Esophagus (tissue), 2 donors: ENCODE data around the gene TADA2B. TPM values are rescaled to one million over a fixed set of nuclear protein-coding genes. Genes with fewer than 3 reads are reported as not detected.

Experiments used
- H3K27ac ChIP-seq, 2 donors: one replicate each; pipeline ENCODE4 v1.5.1; 2013; ENCODE audit warnings: low read depth in 2 of 2, mild to moderate bottlenecking in 2 of 2, inconsistent platforms in 1 of 2, low read length in 1 of 2, moderate library complexity in 1 of 2
- H3K27me3 ChIP-seq, 2 donors: one replicate each; pipeline ENCODE4 v1.6.1; 2013; ENCODE audit warnings: low read length in 2 of 2, control low read depth in 1 of 2, mild to moderate bottlenecking in 1 of 2; ENCODE audit not compliant: insufficient read depth in 2 of 2, control insufficient read depth in 1 of 2
- H3K36me3 ChIP-seq, 2 donors: one replicate each; pipeline ENCODE4 v1.6.1; 2013; ENCODE audit warnings: low read length in 1 of 2; ENCODE audit not compliant: control insufficient read depth in 2 of 2, insufficient read depth in 2 of 2
- H3K4me1 ChIP-seq, 2 donors: one replicate each; pipeline ENCODE4 v1.6.1; 2013; ENCODE audit warnings: low read length in 1 of 2; ENCODE audit not compliant: control insufficient read depth in 2 of 2, insufficient read depth in 2 of 2
- H3K4me3 ChIP-seq, 2 donors: one replicate each; pipeline ENCODE4 v1.5.1; 2013; ENCODE audit warnings: low read length in 2 of 2, mild to moderate bottlenecking in 2 of 2, low read depth in 1 of 2, moderate library complexity in 1 of 2
- H3K9me3 ChIP-seq, 2 donors: one replicate each; pipeline ENCODE4 v1.6.1; 2013; ENCODE audit warnings: mild to moderate bottlenecking in 2 of 2, low read depth in 1 of 2, low read length in 1 of 2, moderate library complexity in 1 of 2; ENCODE audit not compliant: control insufficient read depth in 2 of 2, insufficient read depth in 1 of 2
- WGBS, 2 donors: extraction: QIAGEN DNeasy Blood & Tissue Kit; methylation state at CpG; one replicate each; pipeline ENCODE4 v1.1.7; 2013; 5-methylcytosine and 5-hydroxymethylcytosine counted together
- polyA plus RNA-seq, 2 donors: library from polyadenylated mRNA; stranded (reverse); fragments of 200-250 nt; gene quantifications; one replicate each; pipeline ENCODE4 v1.2.3, GENCODE V29; 2013
- donor health status: healthy with polysubstance abuse.
- donor health status: Bipolar disorder and iron deficiency.

TADA2B gene
- polyA plus RNA-seq, 2 donors = 8.4 to 8.5 TPM

DNA sequence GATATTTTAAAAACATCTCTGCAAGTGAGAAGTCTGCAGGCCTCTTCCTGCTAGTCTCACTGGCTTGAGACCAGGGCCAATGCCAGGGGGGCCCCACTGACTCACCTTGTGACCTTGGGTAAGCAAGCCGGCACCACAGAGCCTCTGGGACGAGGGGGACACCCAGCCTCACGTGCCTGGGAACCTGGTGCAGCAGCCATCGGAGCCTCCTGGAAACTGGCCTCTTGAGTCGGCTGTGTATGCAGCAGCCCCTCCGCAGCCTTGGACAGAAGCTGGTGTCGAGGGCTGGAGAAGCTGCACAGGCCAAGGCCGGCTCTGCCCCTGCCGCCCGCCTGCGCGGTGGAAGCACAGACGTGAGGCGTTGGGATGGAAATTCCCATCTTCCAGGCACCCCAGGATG lies 8.7 kb downstream of the TADA2B start:
- H3K4me1 ChIP-seq = peaks cover 2 to 10% of the 10 kb centered on the region in 2 donors
- H3K4me3 ChIP-seq = no peak overlapping the region
- 89 to 95% methylated on average over 14 of the region's 14 CpGs for WGBS, 2 donors
- H3K9me3 ChIP-seq = no peaks in the 10 kb centered on the region
- no peaks in the 10 kb centered on the region for H3K27me3 ChIP-seq
- no peak overlapping the region for H3K27ac ChIP-seq
- H3K36me3 ChIP-seq = peaks cover 14 to 33% of the 10 kb centered on the region in 2 donors

DNA sequence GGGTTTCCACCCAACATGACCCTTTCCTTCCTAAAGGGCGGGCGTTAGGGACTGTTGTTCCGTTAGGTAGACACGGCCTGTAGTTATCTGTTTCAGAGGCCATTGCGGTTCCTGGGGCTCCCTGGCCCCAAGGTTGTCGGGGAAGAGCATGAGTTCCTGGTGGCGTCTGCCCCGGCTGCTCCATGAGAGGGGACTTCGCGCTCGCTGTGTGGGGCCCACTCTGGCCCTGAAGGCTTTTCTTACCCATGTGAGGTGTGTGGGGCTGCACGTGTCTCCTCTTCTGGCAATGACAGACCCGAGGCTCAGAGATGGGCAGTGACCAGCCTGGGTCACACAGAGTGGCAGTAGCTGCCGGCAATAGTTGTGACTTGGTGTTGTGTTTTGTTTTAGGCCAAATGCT lies 9.1 kb downstream of the TADA2B start:
- Histone ChIP-seq H3K36me3 (peaks cover 14 to 33% of the 10 kb centered on the region in 2 donors), H3K27ac (no peak overlapping the region)
- 87 to 90% methylated on average over 14 of the region's 14 CpGs for WGBS, 2 donors

DNA sequence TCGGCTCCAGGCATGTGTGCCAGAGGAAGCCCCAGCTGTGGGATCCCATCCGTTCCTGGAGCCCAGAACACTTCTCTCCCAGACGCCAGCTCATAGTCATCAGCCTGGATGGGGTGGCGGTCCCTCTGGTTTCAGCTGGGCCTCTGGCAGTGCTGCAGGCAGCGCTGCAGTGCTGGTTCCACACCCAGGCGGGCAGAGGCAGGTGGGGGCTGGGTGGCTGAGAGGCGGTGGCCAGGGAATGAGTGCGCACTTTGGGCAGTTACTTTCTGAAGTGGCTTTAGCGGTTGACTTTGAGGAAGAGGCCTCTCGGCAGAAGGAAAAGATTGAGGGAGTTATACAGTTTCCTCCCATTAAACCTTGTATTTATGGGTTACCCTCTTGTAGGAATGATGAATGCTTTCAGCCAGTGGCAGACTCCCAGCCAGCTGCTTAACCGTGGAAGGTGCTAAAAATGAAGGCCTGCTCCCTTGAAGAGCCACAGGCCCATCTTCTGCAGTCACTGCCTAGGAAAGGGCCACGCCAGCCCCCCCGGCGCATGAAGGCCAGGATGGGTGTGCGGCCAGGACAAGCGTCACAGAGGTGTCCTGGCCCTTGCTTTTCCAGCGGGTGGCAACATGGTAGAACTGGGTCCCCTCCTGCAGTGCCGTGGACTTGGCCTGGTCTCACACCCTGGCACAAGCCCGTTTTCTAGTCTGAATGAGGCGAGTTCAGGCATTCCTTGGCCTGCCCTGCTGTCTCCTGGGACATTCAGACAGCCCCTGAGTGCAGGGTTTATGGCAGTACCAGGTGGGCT lies 9.9 kb downstream of the TADA2B start:
- 70 to 72% methylated on average over 20 of the region's 20 CpGs for WGBS, 2 donors
- Histone ChIP-seq H3K9me3 (no peaks in the 10 kb centered on the region), H3K4me1 (peaks cover 2 to 7% of the 10 kb centered on the region in 2 donors), H3K36me3 (peaks cover 14 to 33% of the 10 kb centered on the region in 2 donors), H3K4me3 (no peak overlapping the region), H3K27ac (peak overlapping the region in 1 of 2 donors; percentile 28), H3K27me3 (no peaks in the 10 kb centered on the region)

More for the DNA sequence above, 9.1 kb downstream of the TADA2B start:
- Histone ChIP-seq H3K27me3 (no peaks in the 10 kb centered on the region), H3K4me1 (peaks cover 2 to 10% of the 10 kb centered on the region in 2 donors), H3K4me3 (no peak overlapping the region), H3K9me3 (no peaks in the 10 kb centered on the region)

DNA sequence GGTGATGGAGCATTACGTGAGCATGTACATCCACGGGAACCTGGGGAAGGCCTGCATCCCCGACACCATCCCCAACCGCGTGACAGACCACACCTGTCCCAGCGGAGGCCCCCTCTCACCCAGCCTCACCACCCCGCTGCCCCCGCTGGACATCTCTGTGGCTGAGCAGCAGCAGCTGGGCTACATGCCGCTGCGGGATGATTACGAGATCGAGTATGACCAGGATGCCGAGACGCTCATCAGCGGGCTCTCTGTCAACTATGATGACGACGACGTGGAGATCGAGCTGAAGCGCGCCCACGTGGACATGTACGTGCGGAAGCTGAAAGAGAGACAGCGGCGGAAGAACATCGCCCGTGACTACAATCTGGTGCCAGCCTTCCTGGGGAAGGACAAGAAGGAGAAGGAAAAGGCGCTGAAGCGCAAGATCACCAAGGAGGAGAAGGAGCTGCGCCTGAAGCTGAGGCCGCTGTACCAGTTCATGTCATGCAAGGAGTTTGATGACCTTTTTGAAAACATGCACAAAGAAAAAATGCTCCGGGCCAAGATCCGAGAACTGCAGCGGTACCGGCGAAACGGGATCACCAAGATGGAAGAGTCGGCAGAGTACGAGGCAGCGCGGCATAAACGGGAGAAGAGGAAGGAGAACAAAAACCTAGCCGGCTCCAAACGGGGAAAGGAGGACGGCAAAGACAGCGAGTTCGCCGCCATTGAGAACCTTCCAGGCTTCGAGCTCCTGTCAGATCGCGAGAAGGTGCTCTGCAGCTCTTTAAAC lies 11.1 kb downstream of the TADA2B start:
- no peaks in the 10 kb centered on the region for H3K27me3 ChIP-seq
- no peak overlapping the region for H3K27ac ChIP-seq
- H3K36me3 ChIP-seq = peaks cover 14 to 32% of the 10 kb centered on the region in 2 donors
- WGBS, 2 donors = 96% methylated on average over 52 of the region's 52 CpGs
- peaks cover 2 to 7% of the 10 kb centered on the region in 2 donors for H3K4me1 ChIP-seq
- H3K4me3 ChIP-seq = no peak overlapping the region
- no peaks in the 10 kb centered on the region for H3K9me3 ChIP-seq

DNA sequence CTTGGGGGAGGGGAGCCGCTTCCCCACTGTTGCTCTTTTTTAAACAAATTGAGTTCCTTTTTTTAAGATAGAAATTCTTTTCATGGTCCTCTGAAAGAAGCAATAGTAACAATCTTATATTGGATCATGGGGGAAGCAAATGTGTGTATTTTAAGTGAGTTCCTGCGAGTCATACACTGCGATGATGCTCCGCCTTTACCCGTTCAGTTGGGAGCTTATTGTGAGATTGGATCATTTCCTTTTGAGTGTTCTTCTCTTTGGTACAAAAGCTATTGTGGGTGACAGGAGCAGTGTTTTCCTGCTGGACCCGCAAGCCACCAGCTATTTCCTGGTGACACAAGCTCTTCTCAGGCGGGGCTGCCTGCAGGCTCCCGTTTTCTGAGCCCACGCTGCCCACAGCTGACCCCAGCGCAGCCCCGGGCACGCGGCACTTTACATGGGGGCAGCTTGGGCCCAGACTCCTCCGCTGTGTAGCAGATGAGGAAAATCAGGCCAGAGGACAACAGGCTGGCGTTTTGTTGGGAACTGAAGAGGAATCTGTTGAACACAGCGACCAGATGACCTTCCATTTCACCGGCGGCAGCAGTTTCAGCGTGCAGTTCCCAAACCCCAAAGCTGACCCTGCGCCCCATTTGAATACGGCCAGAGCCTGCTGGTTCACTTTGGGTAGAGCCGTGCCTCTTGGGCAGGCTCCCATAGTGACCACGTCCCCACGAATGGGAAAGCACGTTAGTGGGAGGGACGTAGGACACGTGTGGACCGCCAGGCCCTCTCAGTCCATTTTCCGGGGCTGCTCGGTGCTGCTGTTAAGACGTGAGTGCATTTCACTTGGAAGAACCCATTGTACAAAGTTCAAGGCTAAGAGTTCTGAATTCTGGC lies 12.2 kb downstream of the TADA2B start:
- Histone ChIP-seq H3K27ac (peak overlapping the region in 1 of 2 donors; percentile 27), H3K36me3 (peaks cover 17 to 37% of the 10 kb centered on the region in 2 donors), H3K4me3 (no peak overlapping the region), H3K27me3 (no peaks in the 10 kb centered on the region), H3K9me3 (no peaks in the 10 kb centered on the region), H3K4me1 (peaks cover 0 to 7% of the 10 kb centered on the region in 2 donors)
- WGBS, 2 donors = 86 to 90% methylated on average over 31 of the region's 31 CpGs

DNA sequence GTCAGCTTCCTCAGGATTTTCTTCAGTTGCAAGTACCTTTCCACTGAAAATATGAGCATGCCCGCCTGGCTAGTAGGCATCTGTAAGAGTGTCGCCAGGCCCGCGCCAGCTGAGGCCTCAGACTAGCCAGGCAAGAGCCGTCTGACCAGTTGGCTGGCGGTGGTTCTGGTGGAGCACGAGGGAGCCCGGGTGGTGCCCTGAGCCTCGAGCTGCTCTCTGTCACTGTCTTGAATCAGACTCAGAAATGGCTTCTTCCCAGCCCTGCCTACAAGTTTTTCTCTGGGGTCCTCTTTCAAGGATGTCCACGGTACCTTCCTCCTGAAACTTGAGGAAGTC lies 12.8 kb downstream of the TADA2B start:
- no peak overlapping the region for H3K4me3 ChIP-seq
- H3K4me1 ChIP-seq = peaks cover 0 to 7% of the 10 kb centered on the region in 2 donors
- H3K27ac ChIP-seq = no peak overlapping the region
- H3K36me3 ChIP-seq = peaks cover 23 to 40% of the 10 kb centered on the region in 2 donors
- 81 to 85% methylated on average over 10 of the region's 10 CpGs for WGBS, 2 donors
- no peaks in the 10 kb centered on the region for H3K27me3 ChIP-seq
- H3K9me3 ChIP-seq = no peaks in the 10 kb centered on the region

DNA sequence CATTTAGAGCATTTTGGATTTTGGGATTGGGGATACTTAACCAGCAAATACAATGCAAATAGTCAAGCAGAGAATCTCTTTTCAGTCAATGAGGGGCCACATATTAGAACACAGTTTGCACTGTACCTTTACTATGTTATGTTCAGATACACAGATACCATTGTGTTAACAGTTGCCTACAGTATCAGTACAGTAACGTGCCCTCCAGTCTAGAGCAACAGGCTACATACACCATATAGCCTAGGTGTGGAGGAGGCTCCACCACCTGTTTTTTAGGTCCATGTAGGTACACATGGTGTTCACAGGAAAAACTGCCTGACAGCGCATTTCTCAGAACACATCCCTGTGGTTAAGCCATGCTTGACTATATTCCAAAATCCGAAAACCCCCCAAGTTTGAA lies 15.6 kb downstream of the TADA2B start:
- peaks cover 33 to 49% of the 10 kb centered on the region in 2 donors for H3K36me3 ChIP-seq
- WGBS, 2 donors = 87 to 93% methylated on average over 3 of the region's 3 CpGs

DNA sequence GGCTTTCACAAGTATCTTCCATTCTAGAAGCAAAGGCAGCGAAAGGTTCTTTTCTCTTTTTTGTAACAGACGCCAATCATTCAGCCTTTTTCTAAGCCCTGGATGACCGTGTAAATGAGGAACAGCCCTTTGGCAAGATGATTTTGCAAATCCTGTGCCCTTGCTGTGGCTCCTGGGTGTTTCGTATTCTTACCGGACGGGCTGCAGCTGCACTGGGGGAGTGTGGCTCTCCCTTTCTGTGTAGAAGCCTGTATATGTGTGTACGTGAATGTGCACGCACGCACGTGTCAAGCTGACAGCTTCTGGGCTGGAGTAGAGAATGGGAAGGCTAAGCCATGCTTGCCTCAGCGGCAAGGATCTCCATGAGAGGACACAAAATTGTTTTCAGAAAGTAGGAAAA lies 16.5 kb downstream of the TADA2B start:
- Histone ChIP-seq H3K27ac (no peak overlapping the region), H3K9me3 (no peaks in the 10 kb centered on the region), H3K4me3 (no peak overlapping the region), H3K27me3 (no peaks in the 10 kb centered on the region), H3K4me1 (no peaks in the 10 kb centered on the region), H3K36me3 (peaks cover 30 to 47% of the 10 kb centered on the region in 2 donors)
- WGBS, 2 donors = 71 to 77% methylated on average over 11 of the region's 11 CpGs

More for the DNA sequence above, 15.6 kb downstream of the TADA2B start:
- no peaks in the 10 kb centered on the region for H3K4me1 ChIP-seq
- no peaks in the 10 kb centered on the region for H3K27me3 ChIP-seq
- H3K27ac ChIP-seq = no peak overlapping the region
- no peak overlapping the region for H3K4me3 ChIP-seq
- no peaks in the 10 kb centered on the region for H3K9me3 ChIP-seq
